Heart right ventricle (tissue), 16 donors: ENCODE results near the gene CACNA2D1. TPM values are rescaled to one million over a fixed set of nuclear protein-coding genes. Genes with fewer than 3 reads are reported as not detected.

ENCODE experiments used
- ATAC-seq, 8 donors: fragments of 200-7000 bp; cut with Tn5 transposase; one replicate each; pipeline ENCODE4 v1.9.1; 2020; ENCODE audit warnings: mild to moderate bottlenecking in 8 of 8, moderate library complexity in 8 of 8, moderate number of reproducible peaks in 1 of 8
- DNase-seq, 2 donors: peaks; one replicate each; pipeline ENCODE4 v3.0.0-alpha.2; 2020
- H3K27ac ChIP-seq, 10 donors: fragments of 200-600 bp; sonication (generic) in 2 of 10; one replicate each; pipeline versions ENCODE4 v1.5.0 to v1.8.0; 2020 to 2022; ENCODE audit warnings: mild to moderate bottlenecking in 3 of 10
- H3K27me3 ChIP-seq, 7 donors: fragments of 200-600 bp; one replicate each; pipeline ENCODE4 v1.8.0; 2021 to 2022; ENCODE audit warnings: mild to moderate bottlenecking in 2 of 7
- H3K36me3 ChIP-seq, 9 donors: fragments of 200-600 bp; sonication (generic) in 1 of 9; one replicate each; pipeline versions ENCODE4 v1.5.0 to v1.8.0; 2020 to 2022; ENCODE audit warnings: mild to moderate bottlenecking in 2 of 9
- H3K4me1 ChIP-seq, 9 donors: fragments of 200-600 bp; sonication (generic) in 1 of 9; one replicate each; pipeline versions ENCODE4 v1.5.0 to v1.8.0; 2020 to 2022; ENCODE audit warnings: mild to moderate bottlenecking in 4 of 9
- H3K4me3 ChIP-seq, 10 donors: fragments of 200-600 bp; sonication (generic) in 2 of 10; one replicate each; pipeline versions ENCODE4 v1.5.0 to v1.8.0; 2020 to 2022; ENCODE audit warnings: mild to moderate bottlenecking in 7 of 10, moderate library complexity in 2 of 10
- H3K9me3 ChIP-seq, 11 donors: fragments of 200-600 bp in 10 of 11; sonication (generic) in 2 of 11; one replicate each; pipeline versions ENCODE4 v1.5.0 to v1.8.0; 2013 to 2022; ENCODE audit warnings: mild to moderate bottlenecking in 2 of 11, control low read depth in 1 of 11, moderate library complexity in 1 of 11
- CTCF ChIP-seq, 9 donors: fragments of 200-600 bp; sonication (generic) in 2 of 9; IDR thresholded peaks; one replicate each; pipeline versions ENCODE4 v1.5.0 to v1.8.0; 2021 to 2022; ENCODE audit warnings: antibody characterized with exemption in 9 of 9, mild to moderate bottlenecking in 5 of 9, moderate library complexity in 1 of 9
- WGBS, 2 donors: extraction: QIAGEN DNeasy Blood & Tissue Kit; methylation state at CpG; one replicate each; pipeline ENCODE4 v1.1.7; 2013; ENCODE audit warnings: inconsistent platforms in 1 of 2; 5-methylcytosine and 5-hydroxymethylcytosine counted together
- intact Hi-C, 10 donors: fragments of 100-400 bp; cut with DNase I; formaldehyde crosslinking; loops; one replicate each; pipeline versions ENCODE4 v1.11.1 to v1.14.2; 2022
- polyA plus RNA-seq, 2 donors: library from polyadenylated mRNA; stranded (reverse); fragments of 200-250 nt; gene quantifications; one replicate each; pipeline ENCODE4 v1.2.3, GENCODE V29; 2013
- total RNA-seq, 10 donors: library from RNA; stranded (reverse); fragmentation: NEBNext Ultra II Directional in 3 of 10; extraction: Animal tissue kit (Norgen Biotek cat#: 25700) in 3 of 10; gene quantifications; one replicate each; pipeline versions ENCODE4 v1.2.1 to v1.2.4, GENCODE V29; 2021 to 2023
- donor health status: Arrhythmogenic right ventricular cardiomyopathy.
- donor health status: ischemic (EF 13 %, LVEDD 7.1; RV severe dilation, severe dysfunction).
- donor health status: healthy with polysubstance abuse.
- donor health status: DM: no; HTN: yes; CAD: no.
- donor health status: DM: no; HTN: no; CAD: no.
- donor health status: ischemic (EF 25% LVEDD 6.9; RV normal size, moderate dysfunction).
- donor health status: ischemic (EF 25% LVEDD 5.7; RV mildly dilated, moderate dysfunction).
- donor health status: healthy.
- donor health status: DM: yes; HTN: yes; CAD: no.
- donor health status: Ischemic cardiomyopathy.
- donor health status: ischemic (EF 35%, LVEDD 5.7; RV mildly dilated, moderate dysfunction).
- donor health status: nonischemic (EF 11% LVEDD 7.7; RV severe dilation, severe dysfunction).
- donor health status: DM: yes; HTN: yes; CAD: no.
- donor health status: PGD.
- donor health status: ischemic (EF 29% LVEDD 5.4; RV normal size, mild dysfunction).
- donor health status: nonischemic (EF 23%, LVEDD 6.1; RV moderate dilation, normal function).

CACNA2D1 gene
- total and polyA plus RNA-seq, 12 donors = 7.0 to 131 (median 69.3) TPM

GRCh38 chr7:82229164-82229563 is 214.4 kb downstream of the CACNA2D1 start:
- peak overlapping the region in 2 of 10 donors; percentile 5 to 29 for H3K27ac ChIP-seq

DNA sequence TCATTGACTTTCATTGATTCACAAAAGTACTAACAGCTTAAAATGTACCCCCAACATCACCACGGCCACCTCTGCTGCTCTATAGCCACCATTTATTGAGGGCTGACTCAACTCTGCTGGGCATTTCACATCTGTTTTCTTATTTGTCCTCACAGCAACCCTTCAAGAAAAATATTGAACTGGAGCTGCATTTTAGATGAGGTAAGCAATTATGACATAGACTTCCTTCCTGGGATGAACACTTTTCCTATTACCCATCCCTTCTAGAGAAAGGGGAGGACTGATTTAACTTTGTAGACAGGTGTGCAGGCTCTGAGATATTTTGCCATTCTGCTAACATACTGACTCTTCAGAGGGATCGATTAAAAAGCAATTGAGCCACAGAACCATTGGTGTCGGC is 217.4 kb downstream of the CACNA2D1 start:
- Histone ChIP-seq H3K27ac (no peak overlapping the region), H3K9me3 (peaks cover 0 to 10% (median 0%) of the 10 kb centered on the region in 11 donors), H3K36me3 (no peaks in the 10 kb centered on the region), H3K4me1 (peaks cover 0 to 22% (median 2%) of the 10 kb centered on the region in 9 donors), H3K4me3 (no peak overlapping the region), H3K27me3 (no peaks in the 10 kb centered on the region)
- ATAC-seq (no peak), DNase-seq (no peak)
- TF ChIP-seq CTCF (IDR thresholded peaks at IDR 0.05) = no peak
- intact Hi-C loops = no loop called here
- 95 to 96% methylated on average over 3 of the region's 3 CpGs for WGBS, 2 donors

More at GRCh38 chr7:82229164-82229563, 214.4 kb downstream of the CACNA2D1 start:
- Histone ChIP-seq H3K27me3 (no peaks in the 10 kb centered on the region), H3K9me3 (peaks cover 0 to 10% (median 0%) of the 10 kb centered on the region in 11 donors), H3K36me3 (no peaks in the 10 kb centered on the region), H3K4me1 (peaks cover 0 to 23% (median 2%) of the 10 kb centered on the region in 9 donors), H3K4me3 (no peak overlapping the region)
- DNase-seq (no peak), ATAC-seq (peak in 3 of 8 donors; percentile 75 to 78 (median 77))
- WGBS, 2 donors = 41 to 64% methylated on average over 2 of the region's 2 CpGs
- TF ChIP-seq CTCF (IDR thresholded peaks at IDR 0.05) = no peak
- intact Hi-C loops = no loop called here

DNA sequence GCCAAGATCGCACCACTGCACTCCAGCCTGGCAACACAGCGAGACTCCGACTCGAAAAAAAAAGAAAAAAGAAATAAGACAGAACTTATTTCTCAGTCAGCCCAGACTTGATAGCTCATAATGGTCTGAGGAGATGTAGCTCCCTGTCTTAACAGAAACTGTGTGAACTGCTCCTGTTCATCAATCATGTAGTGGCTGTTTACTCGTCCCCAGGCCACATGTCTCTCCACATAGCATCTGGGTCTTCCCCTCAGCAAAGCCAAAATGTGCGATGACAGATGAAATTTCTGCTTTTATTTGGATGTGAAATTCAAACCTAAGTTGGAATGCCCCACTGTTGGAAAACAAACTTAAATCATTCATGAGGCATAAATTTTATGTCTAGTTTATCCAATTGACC is 219.0 kb downstream of the CACNA2D1 start:
- 92 to 95% methylated on average over 6 of the region's 6 CpGs for WGBS, 2 donors
- intact Hi-C loops = no loop called here
- no peaks in the 10 kb centered on the region for H3K27me3 ChIP-seq
- TF ChIP-seq CTCF (IDR thresholded peaks at IDR 0.05) = no peak
- H3K36me3 ChIP-seq = no peaks in the 10 kb centered on the region
- ATAC-seq (no peak), DNase-seq (no peak)
- no peak overlapping the region for H3K4me3 ChIP-seq
- H3K27ac ChIP-seq = no peak overlapping the region
- H3K4me1 ChIP-seq = peaks cover 0 to 13% (median 0%) of the 10 kb centered on the region in 9 donors
- peaks cover 0 to 10% (median 0%) of the 10 kb centered on the region in 11 donors for H3K9me3 ChIP-seq

DNA sequence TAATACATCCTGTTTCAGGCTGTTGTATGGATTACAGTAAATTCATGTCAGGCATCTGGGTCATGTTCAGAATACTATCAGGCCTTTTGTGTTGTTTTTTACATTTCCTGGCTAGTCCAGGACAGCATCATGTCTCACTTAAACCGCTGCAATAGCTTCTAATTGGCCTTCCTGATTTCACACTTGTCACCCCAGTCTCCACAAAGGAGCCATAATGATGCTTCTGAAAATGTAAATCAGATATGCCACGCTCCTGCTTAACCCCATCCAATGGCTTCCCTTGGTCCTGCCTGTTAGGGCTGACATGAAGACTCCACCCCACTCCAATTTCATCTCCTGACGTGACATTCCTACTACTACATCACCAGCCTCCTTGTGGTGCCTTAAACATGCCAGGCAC is 220.0 kb downstream of the CACNA2D1 start:
- no peaks in the 10 kb centered on the region for H3K27me3 ChIP-seq
- H3K36me3 ChIP-seq = no peaks in the 10 kb centered on the region
- ATAC-seq = no peak
- H3K27ac ChIP-seq = no peak overlapping the region
- H3K4me3 ChIP-seq = no peak overlapping the region
- peaks cover 0 to 10% (median 0%) of the 10 kb centered on the region in 11 donors for H3K9me3 ChIP-seq
- no peak for DNase-seq
- WGBS, 2 donors = 76 to 80% methylated on average over 3 of the region's 3 CpGs
- peaks cover 0 to 3% (median 0%) of the 10 kb centered on the region in 9 donors for H3K4me1 ChIP-seq
- no peak for TF ChIP-seq CTCF (IDR thresholded peaks at IDR 0.05)
- intact Hi-C loops = no loop called here
